ENCODE measurements around the gene OR4P4.

GRCh38 chr11:55634813-55635212 is at the start of gene OR4P4:
- no peak for TF ChIP-seq CTCF (IDR thresholded peaks at IDR 0.05)
- no peak for TF ChIP-seq EZH2phosphoT487 (IDR thresholded peaks at IDR 0.05)
- no peak for TF ChIP-seq EZH2 (IDR thresholded peaks at IDR 0.05)
